GM12873 (cell line): ENCODE results near the gene LARP1.

ENCODE experiments used
- CTCF ChIP-seq: IDR thresholded peaks from 2 replicates; pipeline ENCODE4 v1.5.1; 2012; ENCODE audit warnings: low read depth, mild to moderate bottlenecking, moderate library complexity, low read length, control low read depth; ENCODE audit not compliant: insufficient read depth; ENCODE audit errors: missing control alignments

LARP1 gene

GRCh38 chr5:154823605-154824004 lies 68.4 kb downstream of the LARP1 start:
- no peak for TF ChIP-seq CTCF

- TF ChIP-seq CTCF, result no peak
Observed at GRCh38 chr5:154824070-154824469, 68.9 kb downstream of the LARP1 start.

GRCh38 chr5:154829181-154829588 lies 74.0 kb downstream of the LARP1 start:
- no peak for TF ChIP-seq CTCF

- no peak for TF ChIP-seq CTCF
Observed at GRCh38 chr5:154829589-154830218, 74.5 kb downstream of the LARP1 start.

- TF ChIP-seq CTCF, result no peak
Observed at GRCh38 chr5:154830219-154830595, 75.0 kb downstream of the LARP1 start.

- TF ChIP-seq CTCF, result no peak
Observed at GRCh38 chr5:154830596-154830995, 75.4 kb downstream of the LARP1 start.

- no peak for TF ChIP-seq CTCF
Observed at GRCh38 chr5:154831451-154831850, 76.3 kb downstream of the LARP1 start.
